HEK293 (cell line): ENCODE data around the gene AUH.
A peak's percentile ranks its signal among the peaks of the same experiment; 100 is the strongest.

Source experiments
- GLI2 ChIP-seq: fragments of 450-650 bp; formaldehyde crosslinking; IDR thresholded peaks from 2 replicates; pipeline ENCODE4; 2017; ENCODE audit warnings: missing biosample characterization, missing genetic modification characterization, low read depth, borderline replicate concordance
- KLF16 ChIP-seq: fragments of 450-650 bp; formaldehyde crosslinking; IDR thresholded peaks from 2 replicates; pipeline ENCODE4 v1.5.1; 2017; ENCODE audit warnings: missing biosample characterization, missing genetic modification characterization
- KLF17 ChIP-seq: fragments of 450-650 bp; formaldehyde crosslinking; IDR thresholded peaks from 2 replicates; pipeline ENCODE4 v1.5.1; 2016; ENCODE audit warnings: missing biosample characterization, missing genetic modification characterization
- KLF7 ChIP-seq: fragments of 450-650 bp; formaldehyde crosslinking; IDR thresholded peaks from 2 replicates; pipeline ENCODE4 v1.5.1; 2016; ENCODE audit warnings: missing biosample characterization, missing genetic modification characterization, borderline replicate concordance
- MYNN ChIP-seq: fragments of 450-650 bp; formaldehyde crosslinking; IDR thresholded peaks from 2 replicates; pipeline ENCODE4 v1.5.1; 2016; ENCODE audit warnings: missing biosample characterization, missing genetic modification characterization, borderline replicate concordance
- OSR2 ChIP-seq: fragments of 450-650 bp; formaldehyde crosslinking; IDR thresholded peaks from 2 replicates; pipeline ENCODE4 v1.5.1; 2016; ENCODE audit warnings: missing biosample characterization, missing genetic modification characterization
- PBX3 ChIP-seq: sonication (generic); formaldehyde crosslinking; IDR thresholded peaks from 2 replicates; pipeline ENCODE4 v1.8.1; 2022; ENCODE audit warnings: mild to moderate bottlenecking, moderate library complexity, missing genetic modification reagents
- REPIN1 ChIP-seq: fragments of 450-650 bp; formaldehyde crosslinking; IDR thresholded peaks from 2 replicates; pipeline ENCODE4 v1.5.1; 2017; ENCODE audit warnings: missing biosample characterization, missing genetic modification characterization, low read depth
- SCRT2 ChIP-seq: fragments of 450-650 bp; formaldehyde crosslinking; IDR thresholded peaks from 2 replicates; pipeline ENCODE4 v1.5.1; 2016; ENCODE audit warnings: missing biosample characterization, missing genetic modification characterization
- TSHZ1 ChIP-seq: fragments of 450-650 bp; formaldehyde crosslinking; IDR thresholded peaks from 2 replicates; pipeline ENCODE4 v1.5.1; 2016; ENCODE audit warnings: missing biosample characterization, missing genetic modification characterization, borderline replicate concordance
- ZBTB49 ChIP-seq: fragments of 450-650 bp; formaldehyde crosslinking; IDR thresholded peaks from 2 replicates; pipeline ENCODE4 v1.5.1; 2016; ENCODE audit warnings: missing biosample characterization, missing genetic modification characterization, low read depth
- ZFP3 ChIP-seq: fragments of 450-650 bp; formaldehyde crosslinking; IDR thresholded peaks from 2 replicates; pipeline ENCODE4 v1.5.1; 2016; ENCODE audit warnings: low read depth, missing biosample characterization, missing genetic modification characterization
- ZNF10 ChIP-seq: fragments of 450-650 bp; formaldehyde crosslinking; IDR thresholded peaks from 2 replicates; pipeline ENCODE4 v1.5.1; 2017; ENCODE audit warnings: missing biosample characterization, missing genetic modification characterization
- ZNF114 ChIP-seq: fragments of 450-650 bp; formaldehyde crosslinking; IDR thresholded peaks from 2 replicates; pipeline ENCODE4 v1.5.0; 2017; ENCODE audit warnings: missing biosample characterization, missing genetic modification characterization
- ZNF148 ChIP-seq: fragments of 450-650 bp; formaldehyde crosslinking; IDR thresholded peaks from 2 replicates; pipeline ENCODE4 v1.5.0; 2017; ENCODE audit warnings: missing biosample characterization, missing genetic modification characterization, borderline replicate concordance
- ZNF174 ChIP-seq: fragments of 450-650 bp; formaldehyde crosslinking; IDR thresholded peaks from 2 replicates; pipeline ENCODE4 v1.5.0; 2017; ENCODE audit warnings: missing biosample characterization, mild to moderate bottlenecking, missing genetic modification characterization
- ZNF221 ChIP-seq: fragments of 450-650 bp; formaldehyde crosslinking; IDR thresholded peaks from 2 replicates; pipeline ENCODE4 v1.5.1; 2017; ENCODE audit warnings: missing biosample characterization, missing genetic modification characterization, borderline replicate concordance
- ZNF239 ChIP-seq: fragments of 450-650 bp; formaldehyde crosslinking; IDR thresholded peaks from 2 replicates; pipeline ENCODE4 v1.5.1; 2016; ENCODE audit warnings: missing biosample characterization, missing genetic modification characterization
- ZNF324 ChIP-seq: fragments of 450-650 bp; formaldehyde crosslinking; IDR thresholded peaks from 2 replicates; pipeline ENCODE4 v1.5.1; 2016; ENCODE audit warnings: missing biosample characterization, missing genetic modification characterization
- ZNF366 ChIP-seq: fragments of 450-650 bp; formaldehyde crosslinking; conservative IDR thresholded peaks from 2 replicates; pipeline ENCODE4 v1.5.1; 2016; ENCODE audit warnings: missing biosample characterization, missing genetic modification characterization
- ZNF473 ChIP-seq: fragments of 450-650 bp; formaldehyde crosslinking; IDR thresholded peaks from 2 replicates; pipeline ENCODE4 v1.5.1; 2017; ENCODE audit warnings: missing biosample characterization, missing genetic modification characterization
- ZNF513 ChIP-seq: fragments of 450-650 bp; IDR thresholded peaks from 2 replicates; pipeline ENCODE4 v1.5.1; 2018; ENCODE audit warnings: missing biosample characterization, missing genetic modification characterization
- ZNF571 ChIP-seq: fragments of 450-650 bp; formaldehyde crosslinking; IDR thresholded peaks from 2 replicates; pipeline ENCODE4 v1.5.0; 2017; ENCODE audit warnings: missing biosample characterization, missing genetic modification characterization
- ZNF623 ChIP-seq: fragments of 450-650 bp; formaldehyde crosslinking; IDR thresholded peaks from 2 replicates; pipeline ENCODE4 v1.5.1; 2016; ENCODE audit warnings: missing biosample characterization, missing genetic modification characterization
- ZNF626 ChIP-seq: fragments of 450-650 bp; sonication (Bioruptor Pico); formaldehyde crosslinking; IDR thresholded peaks from 2 replicates; pipeline ENCODE4 v1.5.1; 2018; ENCODE audit warnings: missing biosample characterization, missing genetic modification characterization, inconsistent platforms
- ZNF76 ChIP-seq: fragments of 450-650 bp; formaldehyde crosslinking; IDR thresholded peaks from 2 replicates; pipeline ENCODE4; 2016; ENCODE audit warnings: low read depth, missing biosample characterization, missing genetic modification characterization, borderline replicate concordance
- ZNF837 ChIP-seq: fragments of 450-650 bp; formaldehyde crosslinking; IDR thresholded peaks from 2 replicates; pipeline ENCODE4 v1.5.1; 2016; ENCODE audit warnings: missing biosample characterization, missing genetic modification characterization

Gene AUH

DNA sequence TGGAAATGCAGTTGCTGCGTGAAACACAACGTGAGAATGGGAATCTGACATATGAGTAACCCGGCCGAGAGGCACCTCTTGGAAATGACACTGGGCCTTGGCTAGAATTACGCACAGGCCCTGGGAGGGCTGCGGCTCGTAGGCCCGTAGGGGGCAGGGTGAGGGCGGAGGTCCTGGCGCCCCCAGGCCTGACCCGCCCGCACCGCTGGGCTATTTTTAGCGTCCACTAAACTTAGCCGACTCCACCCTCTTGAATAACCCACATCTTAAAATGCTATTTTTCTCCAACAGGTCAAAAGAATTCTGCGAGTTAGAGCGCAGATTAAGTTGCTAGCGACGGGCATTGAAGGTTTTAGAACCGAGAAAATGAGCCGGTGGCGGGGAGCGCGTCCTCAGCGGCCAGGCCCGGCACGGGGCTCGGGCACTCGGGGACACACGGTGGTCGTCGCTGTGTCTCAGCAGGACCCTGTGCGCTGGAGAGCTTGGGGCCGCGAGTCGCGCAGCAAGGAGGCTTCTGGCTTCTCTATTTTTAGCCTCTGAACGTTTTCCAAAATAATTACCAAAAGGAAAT lies 168.5 kb downstream of the AUH start (continued):
- no peak for TF ChIP-seq TSHZ1 (tag by site-specific recombination)
- no peak for TF ChIP-seq ZBTB49
- TF ChIP-seq PBX3 (CRISPR knock-in tag): no peak
- no peak for TF ChIP-seq KLF7 (tag by site-specific recombination)
- TF ChIP-seq ZNF473 (tag by site-specific recombination): no peak
- TF ChIP-seq ZNF366 (tag by site-specific recombination): no peak
- TF ChIP-seq ZNF324 (tag by site-specific recombination): no peak
- no peak for TF ChIP-seq ZNF10 (tag by site-specific recombination)
- TF ChIP-seq KLF17: 0 out of 2 replicates have a peak, but pooled peaks have one; percentile 35
- no peak for TF ChIP-seq ZNF837
- no peak for TF ChIP-seq ZNF623
- TF ChIP-seq ZNF76 (tag by site-specific recombination): no peak
- TF ChIP-seq ZNF221 (tag by site-specific recombination): no peak
- TF ChIP-seq KLF16 (tag by site-specific recombination): no peak
- TF ChIP-seq GLI2: no peak
- TF ChIP-seq ZNF626 (tag by site-specific recombination): no peak
- TF ChIP-seq ZNF513: no peak
- TF ChIP-seq ZFP3 (tag by site-specific recombination): no peak
- no peak for TF ChIP-seq ZNF174 (tag by site-specific recombination)
- no peak for TF ChIP-seq OSR2 (tag by site-specific recombination)
- no peak for TF ChIP-seq MYNN (tag by site-specific recombination)
- no peak for TF ChIP-seq ZNF571 (tag by site-specific recombination)
- TF ChIP-seq ZNF148 (tag by site-specific recombination): no peak
- no peak for TF ChIP-seq SCRT2 (tag by site-specific recombination)
- TF ChIP-seq ZNF114: no peak
- TF ChIP-seq REPIN1 (tag by site-specific recombination): no peak
- TF ChIP-seq ZNF239 (tag by site-specific recombination): no peak
